ENCODE measurements around the gene RAP1GAP2.

DNA sequence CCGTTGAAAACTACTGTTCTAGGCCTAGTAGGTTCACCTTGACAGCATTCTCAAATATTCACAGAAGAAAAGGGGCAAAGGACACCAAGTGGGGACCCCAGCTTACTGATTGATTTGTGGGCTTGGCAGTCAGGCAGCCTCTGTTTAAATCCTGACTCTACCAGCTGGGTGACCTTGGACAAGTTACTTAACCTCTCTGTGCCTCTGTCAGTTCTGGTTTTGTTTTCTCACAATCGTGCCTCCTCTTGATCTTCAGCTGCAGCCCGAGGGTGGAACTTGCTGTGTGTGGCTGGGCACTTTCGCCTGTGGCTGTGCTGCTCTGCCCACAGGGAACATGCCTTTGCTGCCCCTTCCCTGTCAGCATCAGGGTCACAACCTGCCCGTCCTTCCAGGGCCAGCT, 17.8 kb downstream of the RAP1GAP2 start:
- TF ChIP-seq, protein P1, sequence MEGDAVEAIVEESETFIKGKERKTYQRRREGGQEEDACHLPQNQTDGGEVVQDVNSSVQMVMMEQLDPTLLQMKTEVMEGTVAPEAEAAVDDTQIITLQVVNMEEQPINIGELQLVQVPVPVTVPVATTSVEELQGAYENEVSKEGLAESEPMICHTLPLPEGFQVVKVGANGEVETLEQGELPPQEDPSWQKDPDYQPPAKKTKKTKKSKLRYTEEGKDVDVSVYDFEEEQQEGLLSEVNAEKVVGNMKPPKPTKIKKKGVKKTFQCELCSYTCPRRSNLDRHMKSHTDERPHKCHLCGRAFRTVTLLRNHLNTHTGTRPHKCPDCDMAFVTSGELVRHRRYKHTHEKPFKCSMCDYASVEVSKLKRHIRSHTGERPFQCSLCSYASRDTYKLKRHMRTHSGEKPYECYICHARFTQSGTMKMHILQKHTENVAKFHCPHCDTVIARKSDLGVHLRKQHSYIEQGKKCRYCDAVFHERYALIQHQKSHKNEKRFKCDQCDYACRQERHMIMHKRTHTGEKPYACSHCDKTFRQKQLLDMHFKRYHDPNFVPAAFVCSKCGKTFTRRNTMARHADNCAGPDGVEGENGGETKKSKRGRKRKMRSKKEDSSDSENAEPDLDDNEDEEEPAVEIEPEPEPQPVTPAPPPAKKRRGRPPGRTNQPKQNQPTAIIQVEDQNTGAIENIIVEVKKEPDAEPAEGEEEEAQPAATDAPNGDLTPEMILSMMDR (IDR thresholded peaks at IDR 0.05): no peak
- TF ChIP-seq POLR2A (IDR thresholded peaks at IDR 0.05) (no peak), POLR2AphosphoS5 (IDR thresholded peaks at IDR 0.05) (no peak)
